ENCODE data around the gene DENND1C. TPM values are rescaled to one million over a fixed set of nuclear protein-coding genes. Genes with fewer than 3 reads are reported as not detected.

The DENND1C gene
- total and polyA plus RNA-seq, 9 of the 15 experiments (the other 6 are each of a cell fraction or from before 2014, with no cell fraction given) = 0.03 to 1.2 (median 0.32) TPM; not detected in 1

DNA sequence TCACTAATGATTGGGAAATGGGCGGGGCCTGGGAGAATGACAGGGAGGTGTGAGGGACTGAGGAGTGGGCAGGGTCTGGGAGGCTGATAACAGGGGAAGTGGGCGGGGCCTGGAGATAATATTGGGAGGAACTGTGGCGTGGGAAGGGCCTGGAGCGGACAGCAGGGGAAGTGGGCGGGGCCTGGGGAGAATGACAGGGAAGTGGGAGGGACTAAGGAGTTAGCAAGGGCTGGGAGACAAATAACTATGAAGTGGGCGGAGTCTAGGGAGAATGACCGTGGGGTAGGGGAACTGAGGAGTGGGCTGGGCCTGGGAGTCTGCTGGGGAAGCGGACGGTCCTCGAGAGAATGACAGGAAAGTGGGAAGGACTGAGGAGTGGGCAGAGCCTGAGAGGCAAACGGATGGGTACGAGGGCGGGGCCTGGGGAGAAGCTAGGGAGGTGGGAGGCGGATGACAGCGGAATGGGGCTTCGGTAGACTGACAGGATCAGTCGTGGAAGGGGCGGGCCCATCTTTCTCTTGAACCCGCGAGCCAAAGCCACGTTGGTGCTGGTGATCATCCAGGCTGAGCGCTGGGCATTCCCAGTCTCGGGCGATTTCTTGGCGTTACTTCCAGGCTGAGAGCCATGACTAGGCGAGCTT lies 34.6 kb upstream of the DENND1C start (continued):
- TF ChIP-seq, protein P1, sequence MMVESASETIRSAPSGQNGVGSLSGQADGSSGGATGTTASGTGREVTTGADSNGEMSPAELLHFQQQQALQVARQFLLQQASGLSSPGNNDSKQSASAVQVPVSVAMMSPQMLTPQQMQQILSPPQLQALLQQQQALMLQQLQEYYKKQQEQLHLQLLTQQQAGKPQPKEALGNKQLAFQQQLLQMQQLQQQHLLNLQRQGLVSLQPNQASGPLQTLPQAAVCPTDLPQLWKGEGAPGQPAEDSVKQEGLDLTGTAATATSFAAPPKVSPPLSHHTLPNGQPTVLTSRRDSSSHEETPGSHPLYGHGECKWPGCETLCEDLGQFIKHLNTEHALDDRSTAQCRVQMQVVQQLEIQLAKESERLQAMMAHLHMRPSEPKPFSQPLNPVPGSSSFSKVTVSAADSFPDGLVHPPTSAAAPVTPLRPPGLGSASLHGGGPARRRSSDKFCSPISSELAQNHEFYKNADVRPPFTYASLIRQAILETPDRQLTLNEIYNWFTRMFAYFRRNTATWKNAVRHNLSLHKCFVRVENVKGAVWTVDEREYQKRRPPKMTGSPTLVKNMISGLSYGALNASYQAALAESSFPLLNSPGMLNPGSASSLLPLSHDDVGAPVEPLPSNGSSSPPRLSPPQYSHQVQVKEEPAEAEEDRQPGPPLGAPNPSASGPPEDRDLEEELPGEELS (CRISPR knock-in tag; IDR thresholded peaks at IDR 0.05; ENCODE audit: borderline replicate concordance) = no peak
- no peak for TF ChIP-seq NR2F6 (CRISPR knock-in tag; IDR thresholded peaks at IDR 0.05)
- no peak for TF ChIP-seq ZNF23 (CRISPR knock-in tag; IDR thresholded peaks at IDR 0.05)
- TF ChIP-seq OTX1 (CRISPR knock-in tag; IDR thresholded peaks at IDR 0.05) = peak; percentile 93
- TF ChIP-seq PPARD (CRISPR knock-in tag; IDR thresholded peaks at IDR 0.05) = no peak
- TF ChIP-seq HDGF (IDR thresholded peaks at IDR 0.05) = peak; percentile 96
- 0 out of 2 replicates have a peak, but pooled peaks have one; percentile 42 for TF ChIP-seq ZEB2 (IDR thresholded peaks at IDR 0.05)
- TF ChIP-seq MTA1 (IDR thresholded peaks at IDR 0.05; ENCODE audit: borderline replicate concordance) = peak; percentile 67; the same call in 1 of the 2 replicates
- TF ChIP-seq XRCC4 (IDR thresholded peaks at IDR 0.05; ENCODE audit: extremely low read depth, insufficient read depth, insufficient read length) = no peak
- TF ChIP-seq SP1 (CRISPR knock-in tag; IDR thresholded peaks at IDR 0.05) = peak; percentile 83
- no peak for TF ChIP-seq MYBL2 (IDR thresholded peaks at IDR 0.05; ENCODE audit: low read depth)
- no peak for TF ChIP-seq MYBL2 (CRISPR knock-in tag; IDR thresholded peaks at IDR 0.05; ENCODE audit: borderline replicate concordance)
- TF ChIP-seq KDM4B (IDR thresholded peaks at IDR 0.05; ENCODE audit: borderline replicate concordance in 2 of 2, low read depth in 1 of 2) = no peak
- no peak for TF ChIP-seq TRIM24 (IDR thresholded peaks at IDR 0.05)
- TF ChIP-seq ARID1B (IDR thresholded peaks at IDR 0.05) = 0 out of 2 replicates have a peak, but pooled peaks have one; percentile 36
- TF ChIP-seq FOXP1 (CRISPR knock-in tag; IDR thresholded peaks at IDR 0.05) = no peak
- TF ChIP-seq, protein P2, sequence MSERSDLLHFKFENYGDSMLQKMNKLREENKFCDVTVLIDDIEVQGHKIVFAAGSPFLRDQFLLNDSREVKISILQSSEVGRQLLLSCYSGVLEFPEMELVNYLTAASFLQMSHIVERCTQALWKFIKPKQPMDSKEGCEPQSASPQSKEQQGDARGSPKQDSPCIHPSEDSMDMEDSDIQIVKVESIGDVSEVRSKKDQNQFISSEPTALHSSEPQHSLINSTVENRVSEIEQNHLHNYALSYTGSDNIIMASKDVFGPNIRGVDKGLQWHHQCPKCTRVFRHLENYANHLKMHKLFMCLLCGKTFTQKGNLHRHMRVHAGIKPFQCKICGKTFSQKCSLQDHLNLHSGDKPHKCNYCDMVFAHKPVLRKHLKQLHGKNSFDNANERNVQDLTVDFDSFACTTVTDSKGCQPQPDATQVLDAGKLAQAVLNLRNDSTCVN (CRISPR knock-in tag; IDR thresholded peaks at IDR 0.05) = 0 out of 2 replicates have a peak, but pooled peaks have one; percentile 33
- no peak for TF ChIP-seq GABPB2 (CRISPR knock-in tag; conservative IDR thresholded peaks at IDR 0.05)
- TF ChIP-seq NR0B1 (IDR thresholded peaks at IDR 0.05; ENCODE audit: partially characterized antibody) = no peak
- no peak for TF ChIP-seq TCF7L2 (IDR thresholded peaks at IDR 0.05; ENCODE audit: low read depth, low read length)
- no peak for TF ChIP-seq ATF2 (CRISPR knock-in tag; IDR thresholded peaks at IDR 0.05)
- TF ChIP-seq ZNF12 (CRISPR knock-in tag; IDR thresholded peaks at IDR 0.05) = 0 out of 2 replicates have a peak, but pooled peaks have one; percentile 1

All from K562 (cell line).